ENCODE measurements around the gene STXBP6. TPM values are rescaled to one million over a fixed set of nuclear protein-coding genes. Genes with fewer than 3 reads are reported as not detected.
A peak's percentile ranks its signal among the peaks of the same experiment; 100 is the strongest.

Gene STXBP6
- total RNA-seq, 1 experiment from 2014 or later: 6.4 TPM

GRCh38 chr14:24911324-24912109, 138.4 kb downstream of the STXBP6 start:
- H3K4me1 Mint-ChIP-seq (ENCODE audit: low read depth, unreplicated experiment): peaks cover 35% of the 10 kb centered on the region
- intact Hi-C loops (cut with micrococcal nuclease; ENCODE audit: unreplicated experiment): loop anchor here (1.0 kb wide), 1 partner anchor 11 kb away; no protein-coding TSS in a partner anchor
- H3K9me3 Mint-ChIP-seq (ENCODE audit: low read depth, unreplicated experiment): no peaks in the 10 kb centered on the region
- peak overlapping the region; percentile 1 for H3K27ac Mint-ChIP-seq (ENCODE audit: unreplicated experiment)
- no peak for DNase-seq
- no peaks in the 10 kb centered on the region for H3K36me3 Mint-ChIP-seq (ENCODE audit: insufficient read depth, unreplicated experiment)
- CTCF ChIA-PET: no interaction called here
- H3K4me3 Mint-ChIP-seq (ENCODE audit: low read depth, unreplicated experiment): no peak overlapping the region
- H3K27me3 Mint-ChIP-seq (ENCODE audit: unreplicated experiment): no peaks in the 10 kb centered on the region
- no TSS peak for BruUV-seq (replicated peaks)
- TF ChIP-seq, protein P1, sequence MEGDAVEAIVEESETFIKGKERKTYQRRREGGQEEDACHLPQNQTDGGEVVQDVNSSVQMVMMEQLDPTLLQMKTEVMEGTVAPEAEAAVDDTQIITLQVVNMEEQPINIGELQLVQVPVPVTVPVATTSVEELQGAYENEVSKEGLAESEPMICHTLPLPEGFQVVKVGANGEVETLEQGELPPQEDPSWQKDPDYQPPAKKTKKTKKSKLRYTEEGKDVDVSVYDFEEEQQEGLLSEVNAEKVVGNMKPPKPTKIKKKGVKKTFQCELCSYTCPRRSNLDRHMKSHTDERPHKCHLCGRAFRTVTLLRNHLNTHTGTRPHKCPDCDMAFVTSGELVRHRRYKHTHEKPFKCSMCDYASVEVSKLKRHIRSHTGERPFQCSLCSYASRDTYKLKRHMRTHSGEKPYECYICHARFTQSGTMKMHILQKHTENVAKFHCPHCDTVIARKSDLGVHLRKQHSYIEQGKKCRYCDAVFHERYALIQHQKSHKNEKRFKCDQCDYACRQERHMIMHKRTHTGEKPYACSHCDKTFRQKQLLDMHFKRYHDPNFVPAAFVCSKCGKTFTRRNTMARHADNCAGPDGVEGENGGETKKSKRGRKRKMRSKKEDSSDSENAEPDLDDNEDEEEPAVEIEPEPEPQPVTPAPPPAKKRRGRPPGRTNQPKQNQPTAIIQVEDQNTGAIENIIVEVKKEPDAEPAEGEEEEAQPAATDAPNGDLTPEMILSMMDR (IDR thresholded peaks at IDR 0.05; ENCODE audit: unreplicated experiment): no peak

GRCh38 chr14:24910408-24910986, 139.4 kb downstream of the STXBP6 start:
- DNase-seq: no peak
- intact Hi-C loops (cut with micrococcal nuclease; ENCODE audit: unreplicated experiment): no loop called here
- TF ChIP-seq, protein P1 (IDR thresholded peaks at IDR 0.05; ENCODE audit: unreplicated experiment): no peak
- Mint-ChIP-seq H3K4me1 (ENCODE audit: low read depth, unreplicated experiment) (peaks cover 25% of the 10 kb centered on the region), H3K27ac (ENCODE audit: unreplicated experiment) (no peak overlapping the region), H3K36me3 (ENCODE audit: insufficient read depth, unreplicated experiment) (no peaks in the 10 kb centered on the region), H3K4me3 (ENCODE audit: low read depth, unreplicated experiment) (no peak overlapping the region), H3K27me3 (ENCODE audit: unreplicated experiment) (no peaks in the 10 kb centered on the region), H3K9me3 (ENCODE audit: low read depth, unreplicated experiment) (no peaks in the 10 kb centered on the region)
- BruUV-seq (replicated peaks): no TSS peak
- CTCF ChIA-PET: no interaction called here

DNA sequence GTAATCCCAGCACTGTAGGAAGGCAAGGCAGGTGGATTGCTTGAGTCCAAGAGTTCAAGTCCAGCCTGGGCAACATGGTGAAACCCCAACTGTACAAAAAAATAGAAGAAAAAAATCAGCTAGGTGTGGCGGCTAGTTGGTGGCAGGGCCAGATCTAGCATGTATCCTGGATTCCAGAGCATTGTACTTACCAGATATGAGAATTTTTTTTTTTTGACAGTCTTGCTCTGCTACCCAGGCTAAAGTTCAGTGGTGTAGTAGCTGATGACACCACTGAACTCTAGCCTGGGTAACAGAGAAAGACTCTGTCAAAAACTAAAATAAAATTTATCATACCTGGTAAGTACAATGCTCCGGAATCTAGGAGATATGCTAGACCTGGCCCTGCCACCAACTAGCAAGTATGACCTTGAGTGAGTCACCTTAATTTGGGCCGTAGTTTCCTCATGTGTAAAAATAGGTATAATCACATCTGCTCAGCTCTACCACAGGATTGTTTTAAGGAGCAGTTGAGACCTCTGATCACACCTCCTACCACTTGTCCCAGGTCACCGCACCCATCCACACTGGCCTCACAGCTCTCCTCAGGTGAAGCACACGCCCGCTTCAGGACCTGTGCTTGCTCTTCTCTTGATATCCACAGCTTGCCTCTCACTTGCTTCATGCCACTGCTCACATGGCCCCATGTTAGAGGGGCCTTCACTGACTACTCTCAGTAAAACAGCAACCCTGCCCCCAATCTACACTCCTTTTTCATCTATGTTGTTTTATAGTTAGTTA, 140.2 kb downstream of the STXBP6 start:
- no peak for DNase-seq
- TF ChIP-seq, protein P1 (IDR thresholded peaks at IDR 0.05; ENCODE audit: unreplicated experiment): no peak
- H3K4me3 Mint-ChIP-seq (ENCODE audit: low read depth, unreplicated experiment): no peak overlapping the region
- no peaks in the 10 kb centered on the region for H3K9me3 Mint-ChIP-seq (ENCODE audit: low read depth, unreplicated experiment)
- intact Hi-C loops (cut with micrococcal nuclease; ENCODE audit: unreplicated experiment): no loop called here
- CTCF ChIA-PET: interaction anchor here (0.5 kb wide), 1 partner anchor 199 kb away, joined by 3 read pairs; no protein-coding TSS in a partner anchor
- no TSS peak for BruUV-seq (replicated peaks)
- no peaks in the 10 kb centered on the region for H3K27me3 Mint-ChIP-seq (ENCODE audit: unreplicated experiment)
- H3K36me3 Mint-ChIP-seq (ENCODE audit: insufficient read depth, unreplicated experiment): no peaks in the 10 kb centered on the region
- H3K27ac Mint-ChIP-seq (ENCODE audit: unreplicated experiment): no peak overlapping the region
- H3K4me1 Mint-ChIP-seq (ENCODE audit: low read depth, unreplicated experiment): peaks cover 25% of the 10 kb centered on the region

- no peak overlapping the region for H3K27ac Mint-ChIP-seq (ENCODE audit: unreplicated experiment)
- no TSS peak for BruUV-seq (replicated peaks)
- H3K4me3 Mint-ChIP-seq (ENCODE audit: low read depth, unreplicated experiment): no peak overlapping the region
- no peaks in the 10 kb centered on the region for H3K27me3 Mint-ChIP-seq (ENCODE audit: unreplicated experiment)
- CTCF ChIA-PET: no interaction called here
- no peaks in the 10 kb centered on the region for H3K36me3 Mint-ChIP-seq (ENCODE audit: insufficient read depth, unreplicated experiment)
- TF ChIP-seq, protein P1 (IDR thresholded peaks at IDR 0.05; ENCODE audit: unreplicated experiment): no peak
- DNase-seq: no peak
- intact Hi-C loops (cut with micrococcal nuclease; ENCODE audit: unreplicated experiment): no loop called here
- no peaks in the 10 kb centered on the region for H3K9me3 Mint-ChIP-seq (ENCODE audit: low read depth, unreplicated experiment)
- H3K4me1 Mint-ChIP-seq (ENCODE audit: low read depth, unreplicated experiment): peaks cover 25% of the 10 kb centered on the region
Observed at GRCh38 chr14:24908592-24909236, 141.2 kb downstream of the STXBP6 start.

All from Calu3 (cell line).